GM21528 (cell line): ENCODE results near the gene INPP4A.

Experiments
- ATAC-seq: cut with Tn5 transposase; IDR thresholded peaks from one replicate; pipeline ENCODE4 v1.9.1; 2021; ENCODE audit warnings: mild to moderate bottlenecking, moderate library complexity; ENCODE audit not compliant: unreplicated experiment, low FRiP score

The INPP4A gene

GRCh38 chr2:98556344-98557033 is 111.8 kb downstream of the INPP4A start:
- ATAC-seq: peak; percentile 63

GRCh38 chr2:98558852-98559530 is 114.3 kb downstream of the INPP4A start:
- ATAC-seq: no peak

GRCh38 chr2:98559581-98559980 is 114.9 kb downstream of the INPP4A start:
- no peak for ATAC-seq

- ATAC-seq: no peak
These were observed 115.7 kb downstream of the INPP4A start for GRCh38 chr2:98560256-98560771.

GRCh38 chr2:98561018-98561417 is 116.4 kb downstream of the INPP4A start:
- ATAC-seq: no peak

GRCh38 chr2:98561902-98562695 is 117.4 kb downstream of the INPP4A start:
- ATAC-seq: no peak

GRCh38 chr2:98563394-98563793 is 118.7 kb downstream of the INPP4A start:
- no peak for ATAC-seq

GRCh38 chr2:98564541-98565132 is 120.0 kb downstream of the INPP4A start:
- no peak for ATAC-seq

GRCh38 chr2:98565286-98565860 is 120.7 kb downstream of the INPP4A start:
- ATAC-seq: no peak

GRCh38 chr2:98565941-98566340 is 121.3 kb downstream of the INPP4A start:
- ATAC-seq: no peak

GRCh38 chr2:98568161-98568956 is 123.7 kb downstream of the INPP4A start:
- ATAC-seq: no peak

- no peak for ATAC-seq
These were observed 124.6 kb downstream of the INPP4A start for GRCh38 chr2:98569197-98569793.

GRCh38 chr2:98569915-98570314 is 125.3 kb downstream of the INPP4A start:
- ATAC-seq: no peak

- no peak for ATAC-seq
These were observed 125.7 kb downstream of the INPP4A start for GRCh38 chr2:98570356-98570755.

- no peak for ATAC-seq
These were observed 126.6 kb downstream of the INPP4A start for GRCh38 chr2:98571121-98571701.

GRCh38 chr2:98571796-98572195 is 127.1 kb downstream of the INPP4A start:
- no peak for ATAC-seq

GRCh38 chr2:98572211-98572610 is 127.6 kb downstream of the INPP4A start:
- no peak for ATAC-seq

- ATAC-seq: no peak
These were observed 128.0 kb downstream of the INPP4A start for GRCh38 chr2:98572676-98573075.

- ATAC-seq: no peak
These were observed 128.8 kb downstream of the INPP4A start for GRCh38 chr2:98573426-98573825.
